SK-MEL-5 (cell line): ENCODE results near the gene ELMO2. TPM values are rescaled to one million over a fixed set of nuclear protein-coding genes. Genes with fewer than 3 reads are reported as not detected.

ENCODE experiments used
- DNase-seq: peaks from one replicate; pipeline ENCODE4 v3.0.0-alpha.2; 2016; ENCODE audit warnings: low read depth, low spot score
- in situ Hi-C: cut with HindIII; loops from 2 replicates; pipeline ENCODE4 v1.10.0; 2016; ENCODE audit warnings: low sequenced_read_pairs, high pct_unique_total_duplicates, low pct_unique_long_range_greater_than_20kb
- total RNA-seq: library from RNA; depleted of rRNA; stranded (reverse); fragments of >200 nt; shearing (Covaris generic); gene quantifications from 2 replicates; pipeline ENCODE4 v1.2.3, GENCODE V29; 2014; rRNA removed

ELMO2 gene
- total RNA-seq, 1 experiment from 2014 or later = 41.1 TPM

DNA sequence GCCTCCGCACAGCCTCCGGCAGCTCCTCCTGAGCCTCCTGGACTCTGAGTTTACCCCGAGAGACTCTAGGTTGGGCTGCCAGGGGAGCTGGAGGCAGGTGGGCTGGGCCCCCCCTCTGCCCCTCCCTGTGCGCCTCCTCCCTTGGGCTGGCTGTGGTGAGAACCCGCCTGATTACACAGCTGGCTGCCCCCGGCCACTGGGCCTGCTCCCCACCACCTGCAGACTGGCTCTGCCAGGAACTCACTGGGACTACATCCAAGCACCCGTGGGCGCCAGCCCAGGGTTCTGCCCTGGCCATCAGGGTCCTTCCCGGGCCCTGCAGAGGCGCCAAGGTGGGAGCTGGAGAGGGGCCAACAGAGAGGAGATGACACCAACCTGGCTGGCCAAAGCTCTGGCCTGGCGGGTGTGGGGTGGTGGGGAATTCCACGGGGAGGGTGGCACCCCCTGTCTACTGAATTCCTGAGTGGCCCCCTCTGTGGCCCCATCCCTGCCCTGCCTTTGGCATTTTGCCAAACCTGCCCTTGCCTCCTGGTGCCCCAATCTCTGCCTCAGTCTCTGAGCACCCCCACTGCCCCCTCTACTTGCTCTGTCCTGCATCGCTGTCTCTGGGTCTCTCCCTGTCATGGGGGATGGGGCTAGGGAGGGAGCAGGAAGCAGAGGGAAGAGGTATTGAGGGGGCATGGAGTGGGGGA is 76.2 kb downstream of the ELMO2 start:
- in situ Hi-C loops = no loop called here

DNA sequence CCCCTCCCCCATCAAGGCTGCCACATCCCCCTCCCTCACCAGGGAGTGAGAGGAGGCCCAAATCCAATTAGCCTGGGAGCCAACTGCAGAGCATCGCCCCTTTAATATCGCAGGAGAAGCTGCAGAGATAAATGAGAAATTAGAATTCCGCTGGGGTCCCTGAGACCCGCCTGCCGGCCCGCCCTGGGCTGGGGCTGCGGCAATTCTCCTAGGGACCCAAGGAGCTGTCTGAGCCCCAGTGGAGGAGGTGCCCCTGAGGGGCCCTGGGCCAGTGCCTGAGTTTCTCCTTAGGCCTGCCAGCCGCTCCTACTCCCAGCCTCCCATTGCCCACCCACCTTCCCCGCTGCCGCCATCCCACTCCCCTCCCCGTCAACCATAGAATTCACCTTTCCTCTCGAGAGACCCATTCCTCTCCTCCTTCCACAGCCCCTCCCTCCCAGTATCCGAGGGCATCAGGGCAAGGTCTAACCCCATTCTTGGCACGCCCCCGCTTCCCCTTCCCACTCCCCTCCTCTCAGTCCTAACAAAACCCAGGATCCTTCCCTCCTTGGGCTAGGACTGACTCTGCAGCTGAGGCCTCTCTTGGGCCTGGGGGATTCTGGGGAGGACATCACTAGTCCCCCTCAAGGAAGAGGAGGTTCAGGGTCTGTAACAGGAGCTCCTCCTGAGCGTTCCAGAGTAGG is 78.1 kb downstream of the ELMO2 start:
- in situ Hi-C loops = no loop called here
- DNase-seq = no peak

More for the DNA sequence above, 76.2 kb downstream of the ELMO2 start:
- DNase-seq = no peak

- DNase-seq = no peak
- in situ Hi-C loops = no loop called here
These were observed 78.9 kb downstream of the ELMO2 start for GRCh38 chr20:46327557-46327956.

DNA sequence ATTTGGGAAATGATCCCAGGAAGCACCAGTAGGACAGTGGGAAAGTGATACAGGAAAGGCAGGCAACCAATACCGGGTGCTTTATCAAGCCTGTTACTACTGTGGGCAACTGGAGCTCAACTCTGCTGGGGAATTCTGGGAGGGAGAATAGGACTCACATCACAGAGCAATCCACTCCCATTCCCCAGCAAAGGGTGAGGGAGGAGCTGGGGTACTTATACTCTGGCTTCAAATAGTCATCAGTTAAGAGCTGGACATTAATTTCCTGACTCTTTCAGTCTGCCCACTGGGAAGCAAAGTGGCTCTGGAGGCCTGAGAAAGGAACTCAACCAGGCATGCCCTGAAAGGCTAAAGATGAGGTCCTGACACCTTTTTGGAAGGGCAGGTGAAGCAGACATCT is 80.6 kb downstream of the ELMO2 start:
- DNase-seq = no peak
- in situ Hi-C loops = no loop called here

- in situ Hi-C loops = no loop called here
These were observed 81.3 kb downstream of the ELMO2 start for GRCh38 chr20:46324960-46325703.

DNA sequence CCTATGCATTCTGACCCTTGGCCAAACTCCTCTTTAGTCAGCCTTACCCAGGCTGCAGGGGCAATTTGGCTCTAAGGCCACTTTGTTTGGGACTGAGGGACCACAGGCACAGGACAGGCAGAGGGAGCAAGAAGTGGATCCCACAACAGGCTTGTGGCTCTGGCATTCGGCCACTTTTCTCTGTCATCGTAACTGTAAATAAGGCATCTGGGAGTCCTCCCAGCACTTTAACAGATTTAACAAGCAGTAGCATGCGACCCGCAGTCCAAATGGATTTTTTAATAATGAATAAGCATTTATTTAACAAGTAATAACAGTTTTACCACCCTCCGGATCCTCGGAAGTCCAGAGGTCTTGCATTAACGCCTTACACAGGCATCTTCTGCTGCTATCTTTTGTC is 82.0 kb downstream of the ELMO2 start:
- in situ Hi-C loops = no loop called here
- no peak for DNase-seq

More at GRCh38 chr20:46324960-46325703, 81.3 kb downstream of the ELMO2 start:
- DNase-seq = peak; percentile 73

DNA sequence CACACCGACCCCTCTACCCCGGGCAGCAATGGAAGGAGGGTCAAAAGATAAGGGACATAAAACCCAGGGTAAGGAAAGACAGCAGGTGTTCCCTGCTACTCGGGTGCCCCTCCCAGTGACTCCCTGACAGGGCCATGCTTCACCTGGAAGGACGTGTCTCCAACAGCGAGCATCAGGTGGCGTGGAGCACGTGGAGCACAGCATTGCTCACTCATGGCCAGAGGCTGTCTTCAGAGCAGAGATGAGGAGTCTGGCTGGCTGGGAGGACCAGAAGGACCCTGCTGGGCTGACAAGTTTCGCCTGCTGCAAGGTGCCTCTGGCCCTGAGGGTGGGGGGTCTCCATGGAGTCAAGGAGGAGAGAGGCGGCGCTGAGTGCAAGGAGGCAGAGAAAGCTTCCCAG is 82.9 kb downstream of the ELMO2 start:
- in situ Hi-C loops = no loop called here
- no peak for DNase-seq

DNA sequence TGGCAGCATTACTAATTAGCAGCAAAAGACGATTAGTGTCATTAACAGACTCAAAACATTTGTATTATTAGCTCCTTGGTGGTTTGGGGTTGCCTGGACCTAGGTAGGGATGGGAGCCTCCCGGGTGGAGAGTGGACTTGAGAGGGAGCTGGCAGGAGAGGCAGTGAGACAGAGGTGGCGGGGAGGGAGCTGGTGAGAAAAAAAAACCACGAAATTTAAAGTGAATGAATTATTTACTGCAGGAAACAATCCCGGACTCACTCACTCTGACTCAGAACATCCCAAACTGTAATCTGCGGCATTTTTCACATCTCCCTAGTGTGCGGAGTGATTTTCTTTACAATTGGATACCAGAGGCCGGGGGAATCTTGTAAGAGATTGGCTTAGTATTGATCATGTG is 83.8 kb downstream of the ELMO2 start:
- DNase-seq = no peak
- in situ Hi-C loops = no loop called here

GRCh38 chr20:46317685-46318177 is 88.7 kb downstream of the ELMO2 start:
- in situ Hi-C loops = no loop called here
- DNase-seq = no peak

GRCh38 chr20:46316984-46317684 is 89.3 kb downstream of the ELMO2 start:
- in situ Hi-C loops = no loop called here
- no peak for DNase-seq

Other genes with a start within 250 kb of the ELMO2 start
- gene CDH22, start 98.1 kb downstream of the ELMO2 start, total RNA-seq = not detected in 2 replicates
- gene ZNF334, start 106.9 kb upstream of the ELMO2 start, total RNA-seq = not detected in 2 replicates
- not detected in 2 replicates for gene OCSTAMP, start 144.0 kb upstream of the ELMO2 start, total RNA-seq
- 4.1 and 5.2 TPM in 2 replicates for gene SLC13A3, start 244.8 kb upstream of the ELMO2 start, total RNA-seq